ENCODE results near the gene WFDC12.
A peak's percentile ranks its signal among the peaks of the same experiment; 100 is the strongest.
"Not testable (repeated sequence)": the region's sequence is repeated elsewhere in the genome, so short reads cannot be mapped to it uniquely, and the experiment has no call there.

The WFDC12 gene, protein sequence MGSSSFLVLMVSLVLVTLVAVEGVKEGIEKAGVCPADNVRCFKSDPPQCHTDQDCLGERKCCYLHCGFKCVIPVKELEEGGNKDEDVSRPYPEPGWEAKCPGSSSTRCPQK

GRCh38 chr20:45124365-45124764 lies at the start of gene WFDC12:
WFDC12 (minus strand) TSS chr20:45124465; CDS start chr20:45124447, 18 bp downstream.
- DNase-seq (ENCODE audit: low read depth in 2 of 2), result no peak

DNA sequence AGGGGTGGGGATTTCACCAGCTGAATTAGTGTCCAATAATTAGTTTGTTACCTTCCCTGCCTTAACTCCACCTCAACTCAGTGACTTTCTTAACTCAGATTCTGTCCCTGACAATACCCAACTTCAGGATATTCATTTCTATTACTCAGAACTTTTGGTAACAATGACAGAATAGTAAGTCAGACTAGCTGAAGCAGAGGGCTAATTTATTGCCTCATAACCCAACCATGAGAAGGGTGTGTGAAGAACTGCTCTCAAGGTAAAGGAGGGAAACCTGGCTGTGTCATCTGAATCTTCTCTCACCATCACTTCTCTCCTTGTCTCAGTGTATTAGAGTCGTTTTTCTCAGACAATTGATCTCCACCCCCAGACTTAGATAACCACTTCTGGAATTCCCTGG lies 49.3 kb upstream of the WFDC12 start:
- no peak for DNase-seq (ENCODE audit: low read depth in 2 of 2)

DNA sequence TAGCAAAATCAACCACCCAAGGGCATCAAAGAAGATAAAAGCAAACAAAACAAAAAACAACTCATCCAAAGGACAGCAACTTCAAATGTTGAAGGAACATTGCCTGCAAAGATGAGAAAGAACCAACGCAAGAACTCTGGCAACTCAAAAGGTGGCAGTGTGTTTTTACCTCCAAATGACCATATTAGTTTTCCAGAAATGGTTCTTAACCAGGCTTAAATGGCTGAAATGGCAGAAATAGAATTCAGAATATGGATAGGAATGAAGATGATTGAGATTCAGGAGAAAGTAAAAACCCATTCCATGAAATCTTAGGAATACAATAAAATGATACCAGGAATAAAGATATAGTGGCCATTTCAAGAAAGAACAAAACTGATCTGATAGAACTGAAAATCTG lies 40.6 kb upstream of the WFDC12 start:
- no peak for DNase-seq (ENCODE audit: low read depth in 2 of 2)

DNA sequence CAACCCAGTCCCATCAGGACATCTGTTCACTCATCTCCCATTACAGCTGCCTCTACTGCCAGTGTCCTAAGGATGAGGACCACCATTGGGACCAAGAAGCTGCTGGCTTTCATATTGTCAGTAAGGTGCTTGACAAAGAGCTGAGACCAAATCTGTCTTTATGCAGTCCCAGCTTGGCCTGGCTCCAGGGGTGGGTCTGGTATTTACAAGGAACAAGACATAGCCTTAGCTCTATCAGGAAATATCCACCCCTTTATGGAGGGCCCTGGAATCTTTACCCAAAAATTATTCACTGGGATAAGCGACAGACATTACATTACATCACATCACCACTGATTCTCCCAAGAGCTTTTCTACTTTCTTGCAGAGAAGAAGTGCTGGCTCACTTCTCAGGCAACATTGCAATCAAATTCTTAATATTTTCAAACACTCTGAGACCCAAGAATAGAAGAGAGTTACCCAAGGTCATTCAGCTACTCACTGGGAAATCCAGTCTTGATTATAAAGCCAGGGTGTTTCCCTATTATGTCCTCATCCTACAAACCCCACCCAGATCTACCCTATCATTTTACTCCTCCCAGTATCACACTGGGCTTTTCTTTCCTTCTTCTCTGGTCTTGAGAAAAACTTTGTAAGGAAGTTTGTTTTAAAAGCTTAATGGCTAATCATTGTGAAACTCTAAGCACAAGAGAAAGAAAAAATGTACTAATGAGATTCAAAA lies 39.0 kb upstream of the WFDC12 start:
- DNase-seq (ENCODE audit: low read depth in 2 of 2), result no peak

DNA sequence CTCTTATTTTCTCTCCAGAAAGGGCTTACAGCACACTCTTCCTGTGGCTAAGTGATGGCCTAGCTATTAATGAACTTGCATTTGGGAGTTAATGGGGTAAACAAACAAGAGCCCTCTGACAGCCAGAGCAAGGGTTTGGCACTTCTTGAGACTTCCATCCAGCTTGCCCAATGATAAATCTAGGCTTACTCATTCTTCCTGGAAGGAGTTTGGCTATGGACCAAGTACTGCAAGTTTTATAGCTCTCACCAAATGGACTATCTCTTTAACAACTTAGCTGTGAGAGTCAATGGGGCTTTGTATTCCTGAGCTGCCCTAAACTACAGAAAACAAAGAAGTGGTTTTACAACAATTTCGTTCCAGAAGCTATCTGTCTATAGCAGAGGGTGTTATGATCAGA lies 33.7 kb upstream of the WFDC12 start:
- DNase-seq (ENCODE audit: low read depth in 2 of 2), result no peak

- no peak for DNase-seq (ENCODE audit: low read depth in 2 of 2)
Observed at GRCh38 chr20:45156713-45157112, 32.4 kb upstream of the WFDC12 start.

DNA sequence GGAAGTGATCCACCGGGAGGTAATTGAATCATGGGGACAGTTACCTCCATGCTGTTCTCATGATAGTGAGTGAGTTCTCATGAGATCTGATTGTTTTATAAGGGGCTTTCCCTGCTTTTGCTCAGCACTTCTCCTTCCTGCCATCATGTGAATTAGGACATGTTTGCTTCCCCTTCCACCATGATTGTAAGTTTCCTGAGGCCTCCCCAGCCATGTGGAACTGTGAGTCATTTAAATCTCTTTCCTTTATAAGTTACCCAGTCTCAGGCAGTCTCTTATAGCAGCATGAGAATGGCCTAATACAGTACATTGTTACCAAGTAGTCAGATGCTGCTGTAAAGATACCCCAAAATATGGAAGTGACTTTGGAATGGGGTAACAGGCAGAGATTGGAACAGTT lies 30.5 kb upstream of the WFDC12 start:
- DNase-seq (ENCODE audit: low read depth in 2 of 2), result not testable (repeated sequence)

DNA sequence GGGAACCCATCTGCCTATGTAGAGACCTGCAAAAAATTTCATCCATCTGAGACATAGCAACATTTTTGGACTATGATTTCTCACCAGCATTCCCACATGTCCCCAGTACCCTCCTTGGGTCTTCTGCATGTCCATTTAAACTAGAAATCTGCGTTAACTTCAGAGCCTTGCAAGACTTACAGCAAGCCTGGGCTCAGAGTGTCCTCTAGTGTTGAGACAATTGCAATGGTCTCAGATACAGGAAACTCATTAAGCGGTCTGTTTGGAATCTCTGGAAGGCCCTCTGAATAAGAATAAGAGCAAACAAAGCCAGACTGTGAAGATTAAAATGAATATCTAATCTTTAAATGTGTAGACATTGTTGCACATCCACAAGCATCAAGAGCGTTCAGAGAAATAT lies 29.9 kb upstream of the WFDC12 start:
- DNase-seq (ENCODE audit: low read depth in 2 of 2), result no peak

DNA sequence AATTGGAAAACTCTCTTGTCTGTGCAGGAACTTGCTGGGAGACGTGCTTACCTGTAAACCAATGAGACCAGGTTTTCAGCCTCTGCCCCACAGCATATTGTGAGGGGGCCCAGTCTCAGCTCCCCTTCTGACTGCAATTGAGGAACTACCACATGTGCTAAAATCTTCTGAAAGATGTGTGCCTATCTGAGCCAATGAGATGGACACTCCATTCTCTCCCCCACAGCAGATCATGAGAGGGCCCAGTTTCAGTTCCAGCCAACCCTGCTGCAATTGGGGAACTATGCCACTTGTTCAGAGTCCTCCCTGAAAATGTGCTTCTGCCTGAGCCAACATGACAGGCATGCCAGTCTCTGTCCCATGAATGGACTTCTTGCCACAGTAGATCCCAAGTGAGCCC lies 29.5 kb upstream of the WFDC12 start:
- DNase-seq (ENCODE audit: low read depth in 2 of 2), result no peak

DNA sequence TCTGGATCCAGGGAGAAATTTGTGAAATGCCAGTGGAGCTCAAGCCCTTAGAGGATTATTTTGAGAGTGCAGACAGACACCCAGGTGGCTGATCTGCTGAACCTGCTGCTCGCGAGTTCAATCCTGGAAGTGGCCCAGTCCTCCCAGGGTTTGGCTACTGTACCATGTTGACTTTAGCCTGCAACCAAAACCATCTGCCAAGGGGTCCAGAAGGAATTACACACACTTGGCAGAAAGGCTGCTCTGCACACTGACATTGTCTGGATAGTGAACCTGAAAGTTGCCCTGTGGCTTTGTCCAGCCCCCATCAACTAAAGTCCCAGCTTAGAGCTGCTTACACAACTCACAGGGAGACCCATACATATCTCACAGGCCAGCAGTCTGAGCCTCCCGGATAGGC lies 28.9 kb upstream of the WFDC12 start:
- DNase-seq (ENCODE audit: low read depth in 2 of 2), result no peak

DNA sequence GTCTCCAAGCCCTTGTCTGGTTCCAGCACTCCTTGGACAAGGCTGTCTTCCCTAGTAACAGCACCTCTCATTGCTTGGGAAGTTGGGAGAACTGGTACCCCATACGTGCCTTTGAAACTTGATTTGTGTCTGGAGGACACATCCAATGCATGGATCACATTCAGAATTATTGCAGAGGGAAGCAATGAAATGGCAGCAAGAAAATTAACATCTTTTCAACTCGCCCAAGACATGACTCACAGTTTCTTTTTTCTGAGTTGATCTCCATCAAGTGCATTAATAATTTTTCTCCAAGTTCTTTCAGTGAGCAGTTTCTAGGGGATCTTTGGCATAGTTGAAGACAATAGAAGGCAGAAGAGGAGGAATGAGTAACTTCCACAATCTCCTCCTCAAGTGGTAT lies 28.1 kb upstream of the WFDC12 start:
- no peak for DNase-seq (ENCODE audit: low read depth in 2 of 2)

DNA sequence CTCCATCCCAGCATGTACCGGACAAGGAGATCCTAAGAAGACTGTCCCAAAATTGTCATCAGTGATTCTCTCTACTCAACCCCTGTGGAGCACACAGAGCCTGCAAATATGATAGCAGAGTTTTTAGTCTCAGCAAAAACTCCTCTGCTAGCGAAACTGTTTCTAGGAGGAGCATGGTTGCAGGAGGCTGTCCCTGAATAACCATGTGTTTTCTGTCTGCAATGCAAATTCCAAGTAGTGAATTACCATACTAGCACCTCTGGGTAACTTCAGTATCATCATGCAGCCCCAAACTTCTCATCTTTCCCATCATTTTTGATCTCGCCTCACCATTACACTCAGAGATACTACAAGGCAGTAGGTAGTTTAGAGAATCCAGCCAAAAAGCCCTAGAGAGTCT lies 24.8 kb upstream of the WFDC12 start:
- no peak for DNase-seq (ENCODE audit: low read depth in 2 of 2)

GRCh38 chr20:45140836-45141235 lies 16.6 kb upstream of the WFDC12 start:
- DNase-seq (ENCODE audit: low read depth in 2 of 2), result no peak

DNA sequence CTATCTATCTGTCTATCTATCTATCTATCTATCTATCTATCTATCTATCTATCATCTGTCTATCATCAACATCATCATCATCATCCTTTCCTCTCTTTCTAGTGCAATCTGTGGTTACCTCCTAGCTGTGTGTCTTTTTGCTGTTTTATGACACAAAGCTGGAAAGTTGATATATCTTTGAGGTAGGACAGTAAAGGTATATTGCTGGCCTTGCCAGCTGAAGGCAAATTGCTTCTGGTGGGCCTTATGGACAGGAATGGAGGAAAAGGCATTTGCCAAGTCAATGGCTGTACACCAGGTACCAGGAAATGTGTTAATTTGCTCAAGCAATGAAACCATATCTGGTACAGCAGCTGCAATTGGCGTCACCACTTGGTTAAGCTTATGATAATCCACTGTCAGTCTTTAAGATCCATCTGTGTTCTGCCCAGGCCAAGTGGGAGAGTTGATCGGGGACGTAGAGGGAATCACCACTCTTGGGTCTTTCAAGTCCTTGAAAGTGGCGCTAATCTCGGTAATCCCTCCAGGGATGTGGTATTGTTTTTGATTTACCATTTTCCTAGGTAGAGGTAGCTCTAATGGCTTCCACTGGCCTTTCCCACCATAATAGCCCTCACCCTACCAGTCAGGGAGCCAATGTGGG lies 15.6 kb upstream of the WFDC12 start:
- not testable (repeated sequence) for DNase-seq (ENCODE audit: low read depth in 2 of 2)

DNA sequence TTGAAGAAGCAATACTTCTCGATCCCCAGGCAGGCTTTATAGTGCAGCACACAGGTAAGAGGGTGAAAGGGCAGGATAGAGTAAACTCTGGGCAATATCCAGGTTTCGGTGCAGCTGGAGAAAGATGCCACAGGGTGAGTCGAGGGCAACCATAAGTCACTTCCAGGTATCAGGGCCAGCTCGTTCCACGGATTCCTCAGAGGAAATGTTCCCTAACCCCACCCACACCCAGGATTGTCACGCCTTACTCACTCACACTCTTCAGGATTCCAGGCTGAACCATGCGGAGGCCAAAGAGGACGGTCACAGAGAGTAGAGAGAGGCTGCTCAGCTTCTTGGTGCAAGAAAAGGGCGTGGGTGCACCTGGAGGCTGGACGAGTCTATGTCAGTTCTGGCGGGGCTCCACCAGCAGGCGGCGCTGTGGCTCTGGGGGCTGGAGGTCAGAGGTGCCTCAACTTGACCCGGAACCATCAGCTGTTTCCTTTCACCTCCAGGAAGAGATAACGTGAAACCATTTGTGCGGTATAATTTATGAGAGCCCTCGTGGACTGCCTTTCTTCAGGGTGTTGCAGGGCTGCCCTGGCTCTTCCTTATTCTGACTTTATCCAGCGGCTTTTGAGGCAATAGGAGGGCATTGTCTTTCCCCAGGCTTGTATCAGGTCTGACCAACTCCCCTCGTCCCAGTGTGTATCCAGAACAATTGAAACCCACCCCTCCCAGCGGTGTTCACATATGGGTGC lies 14.5 kb upstream of the WFDC12 start:
- peak in 1 of 2 donors; percentile 2 for DNase-seq (ENCODE audit: low read depth in 2 of 2)

GRCh38 chr20:45136911-45137310 lies 12.6 kb upstream of the WFDC12 start:
- DNase-seq (ENCODE audit: low read depth in 2 of 2), result no peak

- no peak for DNase-seq (ENCODE audit: low read depth in 2 of 2)
Observed at GRCh38 chr20:45128099-45128498, 3.8 kb upstream of the WFDC12 start.

GRCh38 chr20:45121388-45121787 lies 2.9 kb downstream of the WFDC12 start:
- DNase-seq (ENCODE audit: low read depth in 2 of 2), result no peak

DNA sequence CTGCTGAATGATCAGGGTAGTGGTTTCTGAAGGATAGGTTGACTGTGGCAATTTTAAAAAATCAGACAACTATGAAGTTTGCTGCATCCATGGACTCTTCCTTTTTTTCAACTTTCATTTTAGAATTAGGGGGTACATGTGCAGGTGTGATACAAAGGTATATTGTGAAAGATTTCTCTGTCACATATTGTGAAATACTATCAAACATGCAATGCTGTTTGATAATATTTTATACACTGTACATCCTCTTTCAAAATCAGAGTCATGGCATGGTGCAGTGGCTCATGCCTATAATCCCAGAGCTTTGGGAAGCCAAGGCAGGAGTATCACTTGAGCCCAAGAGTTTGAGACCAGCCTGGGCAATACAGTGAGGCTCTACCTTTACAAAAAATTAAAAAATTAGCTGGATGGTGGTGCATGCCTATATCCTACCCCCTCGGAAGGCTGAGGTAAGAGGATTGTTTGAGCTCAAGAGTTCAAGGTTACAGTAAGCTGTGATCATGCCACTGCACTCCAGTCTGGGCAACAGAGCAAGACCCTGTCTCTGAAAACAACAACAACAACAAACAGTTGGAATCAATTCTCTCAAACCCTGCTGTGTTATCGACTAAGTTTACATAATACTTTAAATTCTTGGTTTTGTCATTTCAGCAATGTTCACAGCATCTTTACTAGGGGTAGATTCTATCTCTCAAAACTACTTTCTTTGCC lies 4.6 kb downstream of the WFDC12 start:
- no peak for DNase-seq (ENCODE audit: low read depth in 2 of 2)

- no peak for DNase-seq (ENCODE audit: low read depth in 2 of 2)
Observed at GRCh38 chr20:45118028-45118427, 6.2 kb downstream of the WFDC12 start.

DNA sequence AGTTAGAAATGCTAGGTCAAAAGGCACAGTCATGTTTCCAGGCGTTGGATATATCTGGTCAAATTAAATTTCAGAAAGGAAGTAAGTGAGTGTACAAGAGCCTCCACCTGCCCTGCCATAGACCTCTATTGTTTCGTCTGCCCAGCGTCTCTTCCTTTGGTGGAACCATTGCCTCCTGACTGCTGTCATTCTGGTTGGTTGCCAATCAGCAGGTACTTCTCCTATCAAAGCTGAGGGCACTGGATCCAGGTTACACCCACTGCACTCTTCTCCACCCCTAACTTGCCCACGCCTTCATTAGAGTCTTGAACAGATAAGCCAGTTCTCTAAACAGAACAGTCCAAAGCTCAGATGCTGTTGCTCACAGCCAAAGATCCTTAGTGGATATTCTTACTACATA lies 6.7 kb downstream of the WFDC12 start:
- no peak for DNase-seq (ENCODE audit: low read depth in 2 of 2)

DNA sequence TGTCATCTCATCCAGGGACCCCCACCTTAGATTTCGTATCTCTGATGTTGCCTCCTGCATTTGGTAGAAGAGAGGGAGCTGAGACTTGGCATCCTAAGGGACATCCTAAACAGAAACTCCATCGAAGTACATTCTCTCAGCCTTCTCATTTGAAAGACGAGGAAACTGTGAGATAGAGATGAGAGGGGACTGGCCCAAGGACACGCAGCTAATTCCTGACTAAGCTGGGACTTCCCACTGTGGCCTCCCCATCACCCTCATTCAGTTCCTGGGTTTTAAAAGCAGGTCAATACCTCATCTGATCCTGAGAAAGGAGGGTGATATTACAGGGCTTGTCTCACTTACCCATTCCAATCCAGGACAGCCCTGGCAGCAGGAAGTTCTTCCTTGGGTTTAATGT lies 8.4 kb downstream of the WFDC12 start:
- no peak for DNase-seq (ENCODE audit: low read depth in 2 of 2)

Measured in stimulated activated CD8-positive, alpha-beta memory T cell treated with anti-CD3 and anti-CD28 coated beads, Interleukin-2, amount 100 ng/mL, for 1 hour (primary cell).